NB4 (cell line): ENCODE measurements around the gene USP48.

Experiments used
- DNase-seq: peaks from one replicate; pipeline ENCODE4 v3.0.0; 2010; ENCODE audit warnings: low read depth
- H3K4me3 ChIP-seq: one replicate; pipeline ENCODE4 v1.5.1; 2011; ENCODE audit warnings: mild to moderate bottlenecking, low read depth, low read length, moderate library complexity
- MYC ChIP-seq: IDR thresholded peaks from 2 replicates; pipeline ENCODE4 v1.6.1; 2011; ENCODE audit warnings: low read depth, low read length
- POLR2A ChIP-seq: IDR thresholded peaks from 2 replicates; pipeline ENCODE4 v1.6.1; 2011; ENCODE audit warnings: mild to moderate bottlenecking; ENCODE audit not compliant: insufficient read length; ENCODE audit errors: extremely low read depth
- TF ChIP-seq, protein P1 (sequence below): IDR thresholded peaks from one replicate; pipeline ENCODE4 v1.5.1; 2012; ENCODE audit warnings: low read depth, low read length
- TF ChIP-seq, protein P2 (sequence below): IDR thresholded peaks from 2 replicates; pipeline ENCODE4 v1.6.1; 2011; ENCODE audit warnings: low read depth, low read length

The USP48 gene

DNA sequence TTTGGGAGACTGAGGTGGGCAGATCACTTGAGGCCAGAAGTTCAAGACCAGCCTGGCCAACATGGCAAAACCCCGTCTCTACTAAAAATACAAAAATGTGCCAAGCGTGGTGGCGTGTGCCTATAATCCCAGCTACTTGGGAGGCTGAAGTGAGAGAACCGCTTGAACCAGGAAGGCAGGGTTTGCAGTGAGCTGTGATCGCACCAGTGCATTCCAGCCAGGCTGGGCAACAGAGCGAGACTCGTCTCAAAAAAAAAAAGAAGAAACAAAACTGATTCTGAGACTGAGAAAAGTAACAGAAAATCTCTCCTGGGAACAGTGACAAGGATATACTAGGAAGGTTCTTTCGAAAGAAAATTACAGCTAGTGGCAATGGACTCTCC lies 20.9 kb downstream of the USP48 start:
- DNase-seq: no peak
- no peak overlapping the region for H3K4me3 ChIP-seq
- TF ChIP-seq, protein P1, sequence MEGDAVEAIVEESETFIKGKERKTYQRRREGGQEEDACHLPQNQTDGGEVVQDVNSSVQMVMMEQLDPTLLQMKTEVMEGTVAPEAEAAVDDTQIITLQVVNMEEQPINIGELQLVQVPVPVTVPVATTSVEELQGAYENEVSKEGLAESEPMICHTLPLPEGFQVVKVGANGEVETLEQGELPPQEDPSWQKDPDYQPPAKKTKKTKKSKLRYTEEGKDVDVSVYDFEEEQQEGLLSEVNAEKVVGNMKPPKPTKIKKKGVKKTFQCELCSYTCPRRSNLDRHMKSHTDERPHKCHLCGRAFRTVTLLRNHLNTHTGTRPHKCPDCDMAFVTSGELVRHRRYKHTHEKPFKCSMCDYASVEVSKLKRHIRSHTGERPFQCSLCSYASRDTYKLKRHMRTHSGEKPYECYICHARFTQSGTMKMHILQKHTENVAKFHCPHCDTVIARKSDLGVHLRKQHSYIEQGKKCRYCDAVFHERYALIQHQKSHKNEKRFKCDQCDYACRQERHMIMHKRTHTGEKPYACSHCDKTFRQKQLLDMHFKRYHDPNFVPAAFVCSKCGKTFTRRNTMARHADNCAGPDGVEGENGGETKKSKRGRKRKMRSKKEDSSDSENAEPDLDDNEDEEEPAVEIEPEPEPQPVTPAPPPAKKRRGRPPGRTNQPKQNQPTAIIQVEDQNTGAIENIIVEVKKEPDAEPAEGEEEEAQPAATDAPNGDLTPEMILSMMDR: no peak
- no peak for TF ChIP-seq POLR2A
- TF ChIP-seq MYC: no peak
- TF ChIP-seq, protein P2, sequence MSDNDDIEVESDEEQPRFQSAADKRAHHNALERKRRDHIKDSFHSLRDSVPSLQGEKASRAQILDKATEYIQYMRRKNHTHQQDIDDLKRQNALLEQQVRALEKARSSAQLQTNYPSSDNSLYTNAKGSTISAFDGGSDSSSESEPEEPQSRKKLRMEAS: no peak

DNA sequence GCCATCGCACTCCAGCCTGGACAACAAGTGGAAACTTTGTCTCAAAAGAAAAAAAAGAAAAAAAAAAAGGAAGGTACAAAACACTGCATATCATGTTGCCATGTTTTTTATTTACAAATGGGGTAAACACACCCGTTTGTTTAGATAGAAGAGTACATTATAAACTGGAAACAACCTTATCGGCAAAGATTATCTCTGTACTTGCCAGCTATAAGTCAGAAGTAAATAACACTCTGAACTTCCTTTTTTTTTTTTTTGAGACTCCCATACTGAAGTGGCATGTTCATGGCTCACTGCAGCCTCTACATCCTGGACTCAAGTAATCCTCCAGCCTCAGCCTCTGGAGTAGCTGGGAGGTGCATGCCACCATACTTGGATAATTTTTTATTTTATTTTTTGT lies 21.9 kb downstream of the USP48 start:
- no peak for TF ChIP-seq MYC
- TF ChIP-seq, protein P1: no peak
- TF ChIP-seq, protein P2: no peak
- no peak for TF ChIP-seq POLR2A
- H3K4me3 ChIP-seq: no peak overlapping the region
- DNase-seq: peak; percentile 62

DNA sequence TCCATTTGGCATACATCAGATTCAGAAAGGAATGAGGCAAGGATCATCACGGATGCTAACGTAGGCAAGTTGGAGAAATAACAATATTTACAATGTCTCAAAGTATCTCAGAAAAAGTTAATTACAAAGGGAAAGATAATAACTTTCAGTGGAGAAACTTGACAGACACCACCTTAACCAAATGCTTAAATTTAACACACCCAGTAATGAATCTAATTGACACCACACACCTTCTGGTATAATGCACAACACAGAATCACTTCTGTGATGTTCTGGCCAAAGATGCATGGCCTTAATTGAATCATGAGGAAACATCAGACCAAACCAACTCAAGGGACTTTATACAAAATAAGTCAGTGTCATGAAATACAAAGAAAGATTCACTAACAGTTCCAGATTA lies 23.1 kb downstream of the USP48 start:
- DNase-seq: no peak
- TF ChIP-seq MYC (no peak), POLR2A (no peak)
- TF ChIP-seq, protein P2: no peak
- TF ChIP-seq, protein P1: no peak

DNA sequence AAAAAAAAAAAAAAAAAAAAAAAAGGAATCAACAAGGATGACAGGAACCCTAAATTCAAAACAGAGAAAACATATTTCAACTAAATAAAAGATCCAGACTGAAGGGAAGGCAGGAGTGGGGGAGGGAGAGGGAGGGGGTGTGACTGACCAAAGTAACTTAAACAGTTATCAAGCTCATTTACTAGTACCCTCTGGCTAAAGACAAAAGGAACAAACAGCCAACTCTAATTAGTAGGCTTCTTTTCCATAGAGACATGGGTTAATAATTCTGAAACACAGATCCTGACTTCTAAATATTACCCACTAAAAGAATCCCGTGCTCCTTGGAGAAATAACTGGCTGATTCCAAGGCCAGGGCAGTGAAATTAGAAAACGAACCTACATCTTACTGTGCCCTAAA lies 23.8 kb downstream of the USP48 start:
- TF ChIP-seq, protein P1: no peak
- TF ChIP-seq MYC: no peak
- no peak for DNase-seq

More for the DNA sequence above, 23.1 kb downstream of the USP48 start:
- H3K4me3 ChIP-seq: no peak overlapping the region

DNA sequence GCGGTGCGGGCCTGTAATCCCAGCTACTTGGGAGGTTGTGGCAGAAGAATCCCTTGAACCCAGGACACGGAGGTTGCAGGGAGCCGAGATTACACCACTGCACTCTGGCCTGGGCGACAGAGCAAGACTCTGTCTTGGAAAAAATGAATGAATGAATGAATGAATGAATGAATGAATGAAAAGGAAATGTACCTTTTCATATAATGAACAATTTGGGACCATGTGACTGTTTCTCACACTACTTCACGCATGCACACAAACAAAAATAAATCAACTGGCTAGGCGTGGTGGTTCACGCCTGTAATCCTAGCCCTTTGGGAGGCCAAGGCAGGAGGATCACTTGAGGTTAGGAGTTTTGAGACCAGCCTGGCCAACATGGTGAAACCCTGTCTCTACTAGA lies 24.3 kb downstream of the USP48 start:
- no peak for DNase-seq
- no peak overlapping the region for H3K4me3 ChIP-seq
- TF ChIP-seq, protein P1: no peak
- no peak for TF ChIP-seq POLR2A

More for the DNA sequence above, 23.8 kb downstream of the USP48 start:
- H3K4me3 ChIP-seq: no peak overlapping the region

DNA sequence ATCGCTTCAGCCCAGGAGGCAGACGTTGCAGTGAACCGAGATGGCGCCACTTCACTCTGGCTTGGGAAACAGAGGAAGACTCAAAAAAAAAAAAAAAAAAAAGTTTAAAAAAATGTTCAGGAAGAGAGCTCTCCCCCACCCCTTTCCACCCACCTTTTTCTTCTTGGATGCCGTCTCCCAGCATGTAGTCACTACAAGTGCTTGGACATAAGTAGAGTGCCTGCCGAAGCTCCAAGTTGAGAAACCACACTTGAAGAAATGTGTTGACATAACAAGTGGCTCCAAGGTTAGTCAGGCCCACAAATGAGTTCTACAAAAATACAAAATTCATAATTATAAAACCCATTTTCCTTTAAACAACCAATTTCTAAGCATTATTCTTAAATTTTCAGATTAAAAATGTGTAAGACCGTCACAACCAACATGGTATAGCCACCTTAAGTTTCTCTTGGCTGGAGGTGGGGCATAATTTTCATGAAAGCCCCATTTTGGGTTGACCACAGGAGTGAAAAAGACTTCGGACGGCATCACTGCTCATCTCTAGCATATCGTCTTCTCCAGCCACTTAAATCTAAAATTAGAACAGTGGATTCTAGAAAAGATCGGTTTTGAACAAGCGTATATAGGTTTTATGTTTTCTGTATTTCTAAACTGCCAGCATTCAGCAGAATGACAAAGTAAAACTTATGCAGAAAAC lies 26.4 kb downstream of the USP48 start:
- no peak for TF ChIP-seq MYC
- H3K4me3 ChIP-seq: no peak overlapping the region
- DNase-seq: no peak

DNA sequence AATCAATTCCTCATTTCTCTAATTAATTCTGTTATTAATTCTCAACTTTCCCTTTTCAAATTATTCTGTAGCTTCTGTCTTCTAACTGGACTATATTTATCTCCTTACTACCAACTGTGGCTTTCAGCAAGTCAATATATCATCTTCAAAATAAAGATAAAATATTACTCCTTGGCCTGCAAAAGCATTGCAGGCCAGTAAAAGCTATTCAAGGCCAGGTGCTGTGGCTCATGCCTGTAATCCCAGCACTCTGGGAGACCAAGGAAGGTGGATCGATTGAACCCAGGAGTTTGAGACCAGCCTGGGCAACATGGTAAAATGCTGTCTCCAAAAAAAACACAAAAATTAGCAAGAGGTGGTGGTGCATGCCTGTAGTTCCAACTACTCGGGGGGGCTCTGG lies 27.9 kb downstream of the USP48 start:
- no peak for DNase-seq
- TF ChIP-seq POLR2A: no peak
- TF ChIP-seq MYC: no peak
- H3K4me3 ChIP-seq: no peak overlapping the region
